ENCODE data around the gene SAP30BP. TPM values are rescaled to one million over a fixed set of nuclear protein-coding genes. Genes with fewer than 3 reads are reported as not detected.

Gene SAP30BP
- total RNA-seq, 4 donors from 2014 or later: 67.0 to 104 (median 86.3) TPM

- H3K36me3 ChIP-seq: peaks cover 81% of the 10 kb centered on the region
- peak in 1 of 2 donors; percentile 57 for DNase-seq (ENCODE audit: low spot score in 2 of 2)
- H3K27me3 ChIP-seq: no peaks in the 10 kb centered on the region
- TF ChIP-seq POLR2AphosphoS5 (IDR thresholded peaks at IDR 0.05) (no peak), EP300 (IDR thresholded peaks at IDR 0.05) (no peak), CTCF (IDR thresholded peaks at IDR 0.05) (no peak), POLR2A (IDR thresholded peaks at IDR 0.05) (no peak)
- H3K27ac ChIP-seq: no peak overlapping the region
- H3K4me1 ChIP-seq: no peaks in the 10 kb centered on the region
- no peaks in the 10 kb centered on the region for H3K9me3 ChIP-seq
- H3K4me3 ChIP-seq: no peak overlapping the region
- 90% methylated on average over 16 of the region's 18 CpGs for WGBS
These were observed 66.3 kb downstream of the SAP30BP start for GRCh38 chr17:75733471-75733870.

GRCh38 chr17:75734674-75735294 lies 67.6 kb downstream of the SAP30BP start:
- H3K36me3 ChIP-seq: peaks cover 78% of the 10 kb centered on the region
- DNase-seq (ENCODE audit: low spot score in 2 of 2): no peak
- H3K4me1 ChIP-seq: no peaks in the 10 kb centered on the region
- no peaks in the 10 kb centered on the region for H3K9me3 ChIP-seq
- no peak for TF ChIP-seq POLR2AphosphoS5 (IDR thresholded peaks at IDR 0.05)
- TF ChIP-seq POLR2A (IDR thresholded peaks at IDR 0.05): no peak
- TF ChIP-seq CTCF (IDR thresholded peaks at IDR 0.05): no peak
- TF ChIP-seq EP300 (IDR thresholded peaks at IDR 0.05): no peak
- no peak overlapping the region for H3K27ac ChIP-seq
- 72% methylated on average over 4 of the region's 4 CpGs for WGBS
- H3K27me3 ChIP-seq: no peaks in the 10 kb centered on the region
- no peak overlapping the region for H3K4me3 ChIP-seq

GRCh38 chr17:75736173-75736835 lies 69.2 kb downstream of the SAP30BP start:
- TF ChIP-seq POLR2AphosphoS5 (IDR thresholded peaks at IDR 0.05): no peak
- TF ChIP-seq POLR2A (IDR thresholded peaks at IDR 0.05): no peak
- no peak for TF ChIP-seq CTCF (IDR thresholded peaks at IDR 0.05)
- no peak for TF ChIP-seq EP300 (IDR thresholded peaks at IDR 0.05)
- no peak overlapping the region for H3K4me3 ChIP-seq
- H3K27ac ChIP-seq: no peak overlapping the region
- H3K4me1 ChIP-seq: no peaks in the 10 kb centered on the region
- peaks cover 78% of the 10 kb centered on the region for H3K36me3 ChIP-seq
- H3K9me3 ChIP-seq: no peaks in the 10 kb centered on the region
- peak in 1 of 2 donors; percentile 57 for DNase-seq (ENCODE audit: low spot score in 2 of 2)
- 94% methylated on average over 17 of the region's 26 CpGs for WGBS
- no peaks in the 10 kb centered on the region for H3K27me3 ChIP-seq

- peak in 1 of 2 donors; percentile 58 for DNase-seq (ENCODE audit: low spot score in 2 of 2)
- WGBS: 75% methylated on average over 11 of the region's 20 CpGs
- no peaks in the 10 kb centered on the region for H3K27me3 ChIP-seq
- no peak overlapping the region for H3K27ac ChIP-seq
- peaks cover 78% of the 10 kb centered on the region for H3K36me3 ChIP-seq
- no peaks in the 10 kb centered on the region for H3K9me3 ChIP-seq
- H3K4me1 ChIP-seq: no peaks in the 10 kb centered on the region
- H3K4me3 ChIP-seq: no peak overlapping the region
- no peak for TF ChIP-seq EP300 (IDR thresholded peaks at IDR 0.05)
- no peak for TF ChIP-seq CTCF (IDR thresholded peaks at IDR 0.05)
- TF ChIP-seq POLR2A (IDR thresholded peaks at IDR 0.05): no peak
- no peak for TF ChIP-seq POLR2AphosphoS5 (IDR thresholded peaks at IDR 0.05)
These were observed 70.2 kb downstream of the SAP30BP start for GRCh38 chr17:75737133-75737962.

Data from suprapubic skin (tissue), 4 donors.